ENCODE results near the gene SCN1A. TPM values are rescaled to one million over a fixed set of nuclear protein-coding genes. Genes with fewer than 3 reads are reported as not detected.

Gene SCN1A
- total and polyA plus RNA-seq, 2 experiments from 2014 or later, result 1.2 to 1.3 TPM

- H3K27me3 Mint-ChIP-seq (ENCODE audit: insufficient read depth, low read depth, poor library complexity), result no peaks in the 10 kb centered on the region
- no peaks in the 10 kb centered on the region for H3K4me1 ChIP-seq (ENCODE audit: insufficient read depth)
- no peak overlapping the region for H3K4me3 ChIP-seq
- H4K20me1 ChIP-seq (replicated peaks; ENCODE audit: insufficient read depth), result no peaks in the 10 kb centered on the region
- TF ChIP-seq ZNF331 (CRISPR knock-in tag; IDR thresholded peaks at IDR 0.05; ENCODE audit: low read depth) (no peak), NANOG (IDR thresholded peaks at IDR 0.05; ENCODE audit: borderline replicate concordance) (no peak), STAT1 (IDR thresholded peaks at IDR 0.05; ENCODE audit: unreplicated experiment) (no peak), REST (IDR thresholded peaks at IDR 0.05; ENCODE audit: unreplicated experiment) (no peak), ETS1 (IDR thresholded peaks at IDR 0.05) (no peak), CREB1 (CRISPR knock-in tag; IDR thresholded peaks at IDR 0.05; ENCODE audit: low read depth) (no peak), POLR2AphosphoS5 (IDR thresholded peaks at IDR 0.05; ENCODE audit: low read depth) (no peak), JUNB (IDR thresholded peaks at IDR 0.05; ENCODE audit: unreplicated experiment) (no peak), EZH2 (IDR thresholded peaks at IDR 0.05; ENCODE audit: low read depth, unreplicated experiment) (no peak), ZNF114 (CRISPR knock-in tag; IDR thresholded peaks at IDR 0.05) (no peak), CTCF (conservative IDR thresholded peaks at IDR 0.05; ENCODE audit: low read depth in 2 of 2) (no peak), ZNF462 (CRISPR knock-in tag; IDR thresholded peaks at IDR 0.05) (no peak), EZH2phosphoT487 (IDR thresholded peaks at IDR 0.05; ENCODE audit: unreplicated experiment) (no peak)
- no peaks in the 10 kb centered on the region; the same call in 2 of the 3 replicates for H3K36me3 Mint-ChIP-seq (ENCODE audit: low read depth)
- H3K27ac Mint-ChIP-seq, result no peak overlapping the region
- H3K27ac ChIP-seq (ENCODE audit: low read depth), result no peak overlapping the region
- H3K27me3 ChIP-seq (ENCODE audit: insufficient read depth), result no peaks in the 10 kb centered on the region
- no peaks in the 10 kb centered on the region for H3K79me2 ChIP-seq (replicated peaks; ENCODE audit: insufficient read depth)
- H3K4me1 Mint-ChIP-seq, result no peaks in the 10 kb centered on the region; the same call in 2 of the 3 replicates
- DNase-seq (ENCODE audit: low spot score) (no peak), ATAC-seq (no peak)
- peaks cover 4% of the 10 kb centered on the region; the same call in 2 of the 3 replicates for H3K9me3 Mint-ChIP-seq
- H3K4me3 Mint-ChIP-seq, result no peak overlapping the region
- H2AFZ ChIP-seq, result no peak overlapping the region
- H3K4me2 ChIP-seq, result no peak overlapping the region
- no peaks in the 10 kb centered on the region for H3K36me3 ChIP-seq (ENCODE audit: insufficient read depth)
- 0 out of 2 replicates have a peak, but pooled peaks cover 3% of the 10 kb centered on the region for H3K9me2 ChIP-seq (ENCODE audit: insufficient read depth)
- H3F3A ChIP-seq (replicated peaks; ENCODE audit: low read depth), result no peaks in the 10 kb centered on the region
Observed at GRCh38 chr2:165967746-165968145, 160.1 kb downstream of the SCN1A start.

All from GM23338 (cell line).